ENCODE results near the gene TSHZ3. TPM values are rescaled to one million over a fixed set of nuclear protein-coding genes. Genes with fewer than 3 reads are reported as not detected.

The TSHZ3 gene
- total and polyA plus RNA-seq, 2 donors from 2014 or later = 1.7 to 8.4 TPM

DNA sequence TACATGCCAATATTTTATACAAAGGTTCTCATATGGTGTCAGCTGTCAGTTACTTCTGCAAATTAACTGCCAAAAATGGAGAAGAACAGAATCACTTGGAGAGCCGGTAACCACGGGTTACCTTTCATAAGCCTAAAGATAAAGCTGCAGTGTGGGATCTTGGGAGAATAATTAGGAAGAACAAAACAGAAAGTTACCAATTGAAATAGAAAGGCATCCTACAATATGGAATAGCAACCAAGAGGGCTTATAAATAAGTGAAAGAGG is 74.2 kb downstream of the TSHZ3 start:
- Histone ChIP-seq H3K9ac (ENCODE audit: low read length in 3 of 3) (no peak overlapping the region), H3K27me3 (ENCODE audit: control insufficient read depth, insufficient read depth, low read length) (no peaks in the 10 kb centered on the region), H3K9me3 (ENCODE audit: control insufficient read depth in 2 of 3, insufficient read depth in 1 of 3, low read length in 3 of 3) (no peaks in the 10 kb centered on the region), H3K36me3 (ENCODE audit: control insufficient read depth in 2 of 3, insufficient read depth in 3 of 3, low read length in 3 of 3) (no peaks in the 10 kb centered on the region), H3K4me3 (ENCODE audit: low read length in 3 of 3) (no peak overlapping the region), H3K27ac (ENCODE audit: low read depth in 2 of 2, low read length in 2 of 2) (no peak overlapping the region), H3K4me1 (ENCODE audit: control insufficient read depth in 2 of 3, insufficient read depth in 2 of 3, low read depth in 1 of 3, low read length in 3 of 3) (no peaks in the 10 kb centered on the region)
- intact Hi-C loops (cut with DNase I) = no loop called here
- DNase-seq (no peak), FAIRE-seq (no peak)
- TF ChIP-seq, protein P1, sequence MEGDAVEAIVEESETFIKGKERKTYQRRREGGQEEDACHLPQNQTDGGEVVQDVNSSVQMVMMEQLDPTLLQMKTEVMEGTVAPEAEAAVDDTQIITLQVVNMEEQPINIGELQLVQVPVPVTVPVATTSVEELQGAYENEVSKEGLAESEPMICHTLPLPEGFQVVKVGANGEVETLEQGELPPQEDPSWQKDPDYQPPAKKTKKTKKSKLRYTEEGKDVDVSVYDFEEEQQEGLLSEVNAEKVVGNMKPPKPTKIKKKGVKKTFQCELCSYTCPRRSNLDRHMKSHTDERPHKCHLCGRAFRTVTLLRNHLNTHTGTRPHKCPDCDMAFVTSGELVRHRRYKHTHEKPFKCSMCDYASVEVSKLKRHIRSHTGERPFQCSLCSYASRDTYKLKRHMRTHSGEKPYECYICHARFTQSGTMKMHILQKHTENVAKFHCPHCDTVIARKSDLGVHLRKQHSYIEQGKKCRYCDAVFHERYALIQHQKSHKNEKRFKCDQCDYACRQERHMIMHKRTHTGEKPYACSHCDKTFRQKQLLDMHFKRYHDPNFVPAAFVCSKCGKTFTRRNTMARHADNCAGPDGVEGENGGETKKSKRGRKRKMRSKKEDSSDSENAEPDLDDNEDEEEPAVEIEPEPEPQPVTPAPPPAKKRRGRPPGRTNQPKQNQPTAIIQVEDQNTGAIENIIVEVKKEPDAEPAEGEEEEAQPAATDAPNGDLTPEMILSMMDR (IDR thresholded peaks at IDR 0.05; ENCODE audit: borderline replicate concordance, extremely low read depth, insufficient read depth) = no peak

- TF ChIP-seq, protein P1 (IDR thresholded peaks at IDR 0.05; ENCODE audit: borderline replicate concordance, extremely low read depth, insufficient read depth) = no peak
- no peak overlapping the region for H3K27ac ChIP-seq (ENCODE audit: low read depth in 2 of 2, low read length in 2 of 2)
- no peak overlapping the region for H3K4me3 ChIP-seq (ENCODE audit: low read length in 3 of 3)
- no peaks in the 10 kb centered on the region for H3K4me1 ChIP-seq (ENCODE audit: control insufficient read depth in 2 of 3, insufficient read depth in 2 of 3, low read depth in 1 of 3, low read length in 3 of 3)
- DNase-seq (peak in 2 of 5 donors; percentile 21 to 34), FAIRE-seq (no peak)
- intact Hi-C loops (cut with DNase I) = no loop called here
- no peak overlapping the region for H3K9ac ChIP-seq (ENCODE audit: low read length in 3 of 3)
- H3K27me3 ChIP-seq (ENCODE audit: control insufficient read depth, insufficient read depth, low read length) = no peaks in the 10 kb centered on the region
- no peaks in the 10 kb centered on the region for H3K9me3 ChIP-seq (ENCODE audit: control insufficient read depth in 2 of 3, insufficient read depth in 1 of 3, low read length in 3 of 3)
- no peaks in the 10 kb centered on the region for H3K36me3 ChIP-seq (ENCODE audit: control insufficient read depth in 2 of 3, insufficient read depth in 3 of 3, low read length in 3 of 3)
These were observed 74.8 kb downstream of the TSHZ3 start for GRCh38 chr19:31274251-31275067.

GRCh38 chr19:31272583-31273106 is 76.6 kb downstream of the TSHZ3 start:
- Histone ChIP-seq H3K9me3 (ENCODE audit: control insufficient read depth in 2 of 3, insufficient read depth in 1 of 3, low read length in 3 of 3) (no peaks in the 10 kb centered on the region), H3K4me3 (ENCODE audit: low read length in 3 of 3) (no peak overlapping the region), H3K4me1 (ENCODE audit: control insufficient read depth in 2 of 3, insufficient read depth in 2 of 3, low read depth in 1 of 3, low read length in 3 of 3) (no peaks in the 10 kb centered on the region), H3K36me3 (ENCODE audit: control insufficient read depth in 2 of 3, insufficient read depth in 3 of 3, low read length in 3 of 3) (no peaks in the 10 kb centered on the region), H3K9ac (ENCODE audit: low read length in 3 of 3) (no peak overlapping the region), H3K27ac (ENCODE audit: low read depth in 2 of 2, low read length in 2 of 2) (no peak overlapping the region), H3K27me3 (ENCODE audit: control insufficient read depth, insufficient read depth, low read length) (no peaks in the 10 kb centered on the region)
- FAIRE-seq (no peak), DNase-seq (peak in 1 of 5 donors; percentile 10)
- intact Hi-C loops (cut with DNase I) = no loop called here
- TF ChIP-seq, protein P1 (IDR thresholded peaks at IDR 0.05; ENCODE audit: borderline replicate concordance, extremely low read depth, insufficient read depth) = no peak

Data from kidney (tissue), 14 donors.